Left lung (tissue), 10 donors: Measurements from ENCODE around the gene GABARAP. TPM values are rescaled to one million over a fixed set of nuclear protein-coding genes. Genes with fewer than 3 reads are reported as not detected.
A peak's percentile ranks its signal among the peaks of the same experiment; 100 is the strongest.

ENCODE experiments used
- ATAC-seq: fragments of 200-7000 bp; cut with Tn5 transposase; one replicate; pipeline ENCODE4 v1.9.1; 2020; ENCODE audit warnings: moderate library complexity
- DNase-seq, 4 donors: peaks; one replicate each; pipeline ENCODE4 v3.0.0-alpha.2; 2013 to 2020
- H3K27ac ChIP-seq, 2 donors: fragments of 200-600 bp; sonication (generic) in 1 of 2; one replicate each; pipeline versions ENCODE4 v1.5.0 to v1.8.0; 2020 to 2021
- H3K27me3 ChIP-seq, 2 donors: fragments of 200-600 bp; sonication (generic) in 1 of 2; one replicate each; pipeline versions ENCODE4 v1.5.0 to v1.8.0; 2020 to 2021
- H3K36me3 ChIP-seq, 2 donors: fragments of 200-600 bp; sonication (generic) in 1 of 2; one replicate each; pipeline versions ENCODE4 v1.5.0 to v1.8.0; 2020 to 2021
- H3K4me1 ChIP-seq, 2 donors: fragments of 200-600 bp; one replicate each; pipeline ENCODE4 v1.8.0; 2021
- H3K4me3 ChIP-seq, 2 donors: fragments of 200-600 bp; sonication (generic) in 1 of 2; one replicate each; pipeline versions ENCODE4 v1.5.0 to v1.8.0; 2020 to 2021; ENCODE audit warnings: mild to moderate bottlenecking in 1 of 2
- H3K9me3 ChIP-seq, 2 donors: fragments of 200-600 bp; sonication (generic) in 1 of 2; one replicate each; pipeline versions ENCODE4 v1.5.0 to v1.8.0; 2020 to 2021
- CTCF ChIP-seq, 2 donors: fragments of 200-600 bp; sonication (generic) in 1 of 2; IDR thresholded peaks; one replicate each; pipeline versions ENCODE4 v1.5.0 to v1.8.0; 2021; ENCODE audit warnings: antibody characterized with exemption in 2 of 2
- intact Hi-C, 2 donors: fragments of 100-400 bp; cut with DNase I; formaldehyde crosslinking; loops; one replicate each; pipeline versions ENCODE4 v1.11.2 to v1.14.2; 2022
- polyA plus RNA-seq, 6 donors: library from polyadenylated mRNA; unstranded; fragments of 120-200 nt; gene quantifications; one replicate each; pipeline ENCODE4 v1.2.1, GENCODE V29; 2013; ENCODE audit not compliant: insufficient read length in 6 of 6
- total RNA-seq, 2 donors: library from RNA; stranded (reverse); fragmentation: NEBNext Ultra II Directional; extraction: Animal tissue kit (Norgen Biotek cat#: 25700); gene quantifications; one replicate each; pipeline ENCODE4 v1.2.1, GENCODE V29; 2021
- donor health status: DM: no; HTN: yes; CAD: no.
- donor health status: DM: no; HTN: no; CAD: no.

The GABARAP gene
- total and polyA plus RNA-seq, 8 donors: 442 to 559 (median 492) TPM

- no peak for TF ChIP-seq CTCF (IDR thresholded peaks at IDR 0.05)
- DNase-seq: no peak
- peaks cover 3 to 21% of the 10 kb centered on the region in 2 donors for H3K4me1 ChIP-seq
- no peak for ATAC-seq
- intact Hi-C loops: no loop called here
- H3K4me3 ChIP-seq: no peak overlapping the region
- peaks cover 9 to 43% of the 10 kb centered on the region in 2 donors for H3K27me3 ChIP-seq
- H3K36me3 ChIP-seq: no peaks in the 10 kb centered on the region
- no peaks in the 10 kb centered on the region for H3K9me3 ChIP-seq
- H3K27ac ChIP-seq: no peak overlapping the region
Observed at GRCh38 chr17:7266784-7267183, 24.5 kb upstream of the GABARAP start.

GRCh38 chr17:7263801-7264078 lies 21.5 kb upstream of the GABARAP start:
- Histone ChIP-seq H3K27me3 (peaks cover 10 to 58% of the 10 kb centered on the region in 2 donors), H3K4me1 (peaks cover 3 to 43% of the 10 kb centered on the region in 2 donors), H3K27ac (peak overlapping the region; percentile 46 to 88), H3K4me3 (peak overlapping the region in 1 of 2 donors; percentile 59), H3K36me3 (peaks cover 0 to 18% of the 10 kb centered on the region in 2 donors), H3K9me3 (no peaks in the 10 kb centered on the region)
- intact Hi-C loops: no loop called here
- no peak for ATAC-seq
- DNase-seq: no peak
- TF ChIP-seq CTCF (IDR thresholded peaks at IDR 0.05): no peak

DNA sequence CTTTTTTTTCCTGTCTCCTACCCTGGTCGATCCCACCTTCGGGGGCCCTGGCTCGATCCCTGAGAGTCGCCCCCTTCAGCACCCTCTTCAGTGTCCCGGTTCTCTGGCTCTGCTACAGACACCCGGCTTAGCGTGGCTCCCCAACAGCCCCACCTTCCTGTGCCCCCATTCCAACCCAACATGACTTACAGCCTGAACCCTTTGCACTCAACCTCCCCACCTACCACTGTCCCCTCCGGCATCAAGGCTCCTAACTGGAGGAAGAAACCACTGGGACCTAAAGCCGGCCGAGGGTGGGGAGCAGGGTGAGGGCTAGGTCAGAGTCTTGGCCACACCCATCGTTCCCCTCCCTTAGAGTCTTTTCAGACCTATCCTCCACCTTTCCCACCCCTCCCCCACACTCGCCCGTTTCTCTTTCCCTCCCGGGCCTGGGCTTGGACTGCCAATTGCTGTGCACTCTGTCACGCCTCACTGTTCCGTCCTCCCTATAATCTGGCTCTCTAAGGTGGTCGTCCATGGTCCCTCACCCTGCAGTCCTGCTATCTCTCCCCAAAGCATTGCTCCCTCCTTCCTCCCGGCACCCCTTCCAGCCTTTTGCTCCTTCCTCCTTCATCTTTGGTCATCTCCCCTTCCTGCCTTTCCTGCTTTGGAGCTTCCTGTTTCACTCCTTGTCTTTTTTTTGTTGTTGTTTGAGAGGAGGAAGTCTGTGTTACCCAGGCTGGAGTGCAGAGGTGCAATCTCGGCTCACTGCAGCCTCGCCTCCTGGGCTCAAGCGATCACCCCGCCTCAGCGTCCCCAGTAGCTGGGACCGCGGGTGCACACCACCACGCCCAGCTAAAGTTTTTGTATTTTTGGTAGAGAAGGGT lies 20.9 kb upstream of the GABARAP start:
- DNase-seq (peak in 2 of 4 donors; percentile 60 to 81), ATAC-seq (peak; percentile 72)
- peaks cover 10 to 58% of the 10 kb centered on the region in 2 donors for H3K27me3 ChIP-seq
- peak overlapping the region; percentile 56 to 59 for H3K4me3 ChIP-seq
- H3K27ac ChIP-seq: peak overlapping the region; percentile 46 to 88
- peaks cover 0 to 23% of the 10 kb centered on the region in 2 donors for H3K36me3 ChIP-seq
- H3K9me3 ChIP-seq: no peaks in the 10 kb centered on the region
- TF ChIP-seq CTCF (IDR thresholded peaks at IDR 0.05): no peak
- H3K4me1 ChIP-seq: peaks cover 3 to 46% of the 10 kb centered on the region in 2 donors
- intact Hi-C loops: no loop called here

DNA sequence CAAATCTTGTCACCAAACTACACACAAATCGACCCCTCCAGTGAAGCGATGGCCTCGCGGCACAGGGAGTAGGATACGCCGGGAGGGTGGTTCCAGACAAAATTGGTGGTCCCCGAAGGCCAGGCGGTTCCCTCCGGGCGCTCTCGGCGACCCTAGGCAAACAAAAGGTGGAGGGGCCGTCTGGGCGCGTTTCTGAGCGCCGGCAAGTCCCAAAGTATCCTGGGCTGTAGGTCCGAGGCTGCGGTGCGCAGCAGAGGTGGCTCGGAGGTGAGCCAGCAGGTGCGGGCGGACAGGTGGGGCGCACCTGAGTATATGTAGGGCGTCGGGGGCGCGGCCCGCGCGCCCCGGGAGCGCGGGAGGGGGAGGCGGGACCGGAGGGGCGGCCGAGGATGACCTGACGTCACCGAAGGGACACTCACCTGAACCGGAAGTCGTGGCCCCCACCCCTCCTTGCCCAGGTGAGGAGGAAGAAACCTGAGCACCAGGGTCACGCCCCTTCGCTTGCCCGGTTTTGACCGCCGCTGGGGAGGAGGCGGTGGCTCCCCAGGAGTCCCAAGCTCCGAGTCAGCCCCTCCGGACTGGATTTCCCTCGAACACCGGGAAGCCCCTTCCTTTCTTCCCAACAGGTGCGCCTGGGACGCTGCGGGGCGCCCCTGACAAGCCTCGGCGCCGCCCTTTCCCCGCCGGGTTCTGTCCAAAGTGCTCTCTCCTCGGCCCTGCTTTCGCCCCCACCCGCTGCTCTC lies 20.1 kb upstream of the GABARAP start, which contains the start of gene CLDN7:
Gene CLDN7, minus strand, starts transcription at position 287 of the 743 bp plus-strand sequence. CDS start 435 bp downstream, outside the sequence.
- intact Hi-C loops: no loop called here
- ATAC-seq (peak; percentile 79), DNase-seq (peak in 3 of 4 donors; percentile 89 to 93 (median 90))
- Histone ChIP-seq H3K9me3 (no peaks in the 10 kb centered on the region), H3K36me3 (peaks cover 0 to 30% of the 10 kb centered on the region in 2 donors), H3K4me3 (peak within 1 kb of the TSS; percentile 56 to 59), H3K4me1 (peaks cover 3 to 46% of the 10 kb centered on the region in 2 donors), H3K27me3 (peaks cover 10 to 58% of the 10 kb centered on the region in 2 donors), H3K27ac (peak within 1 kb of the TSS; percentile 86 to 88)
- TF ChIP-seq CTCF (IDR thresholded peaks at IDR 0.05): no peak
